Fibroblast of villous mesenchyme (primary cell): Measurements from ENCODE around the gene AHNAK2. TPM values are rescaled to one million over a fixed set of nuclear protein-coding genes. Genes with fewer than 3 reads are reported as not detected.

ENCODE experiments used
- DNase-seq: peaks from one replicate; pipeline ENCODE4 v3.0.0-alpha.2; 2010; ENCODE audit warnings: low read depth
- H3K4me3 ChIP-seq: 2 replicates; pipeline ENCODE4 v1.5.1; 2011; ENCODE audit warnings: low read depth, mild to moderate bottlenecking, low read length
- total RNA-seq: library from RNA; depleted of rRNA; stranded (reverse); fragments of >200 nt; gene quantifications from 2 replicates; pipeline ENCODE4 v1.2.3, GENCODE V29; 2012
- TF ChIP-seq, protein P1 (sequence below): IDR thresholded peaks from 2 replicates; pipeline ENCODE4 v1.5.1; 2012; ENCODE audit warnings: low read depth, mild to moderate bottlenecking, low read length; ENCODE audit not compliant: insufficient read depth

The AHNAK2 gene
- total RNA-seq, 1 donor, result 32.4 TPM

DNA sequence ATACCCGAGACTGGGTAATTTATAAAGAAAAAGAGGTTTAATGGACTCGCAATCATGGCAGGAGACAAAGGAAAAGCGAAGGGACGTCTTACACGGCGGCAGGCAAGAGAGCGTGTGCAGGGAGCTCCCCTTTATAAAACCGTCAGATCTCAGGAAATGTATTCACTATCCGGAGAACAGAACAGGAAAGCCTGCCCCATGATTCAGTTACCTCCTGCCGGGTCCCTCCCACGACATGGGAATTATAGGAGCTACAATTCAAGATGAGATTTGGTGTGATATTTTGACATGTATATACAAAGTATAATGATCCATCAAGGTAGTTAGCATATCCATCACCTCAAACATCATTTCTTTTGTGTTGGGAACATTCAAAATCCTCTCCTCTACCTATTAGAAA, 45.0 kb upstream of the AHNAK2 start:
- TF ChIP-seq, protein P1, sequence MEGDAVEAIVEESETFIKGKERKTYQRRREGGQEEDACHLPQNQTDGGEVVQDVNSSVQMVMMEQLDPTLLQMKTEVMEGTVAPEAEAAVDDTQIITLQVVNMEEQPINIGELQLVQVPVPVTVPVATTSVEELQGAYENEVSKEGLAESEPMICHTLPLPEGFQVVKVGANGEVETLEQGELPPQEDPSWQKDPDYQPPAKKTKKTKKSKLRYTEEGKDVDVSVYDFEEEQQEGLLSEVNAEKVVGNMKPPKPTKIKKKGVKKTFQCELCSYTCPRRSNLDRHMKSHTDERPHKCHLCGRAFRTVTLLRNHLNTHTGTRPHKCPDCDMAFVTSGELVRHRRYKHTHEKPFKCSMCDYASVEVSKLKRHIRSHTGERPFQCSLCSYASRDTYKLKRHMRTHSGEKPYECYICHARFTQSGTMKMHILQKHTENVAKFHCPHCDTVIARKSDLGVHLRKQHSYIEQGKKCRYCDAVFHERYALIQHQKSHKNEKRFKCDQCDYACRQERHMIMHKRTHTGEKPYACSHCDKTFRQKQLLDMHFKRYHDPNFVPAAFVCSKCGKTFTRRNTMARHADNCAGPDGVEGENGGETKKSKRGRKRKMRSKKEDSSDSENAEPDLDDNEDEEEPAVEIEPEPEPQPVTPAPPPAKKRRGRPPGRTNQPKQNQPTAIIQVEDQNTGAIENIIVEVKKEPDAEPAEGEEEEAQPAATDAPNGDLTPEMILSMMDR, result no peak
- DNase-seq, result no peak

DNA sequence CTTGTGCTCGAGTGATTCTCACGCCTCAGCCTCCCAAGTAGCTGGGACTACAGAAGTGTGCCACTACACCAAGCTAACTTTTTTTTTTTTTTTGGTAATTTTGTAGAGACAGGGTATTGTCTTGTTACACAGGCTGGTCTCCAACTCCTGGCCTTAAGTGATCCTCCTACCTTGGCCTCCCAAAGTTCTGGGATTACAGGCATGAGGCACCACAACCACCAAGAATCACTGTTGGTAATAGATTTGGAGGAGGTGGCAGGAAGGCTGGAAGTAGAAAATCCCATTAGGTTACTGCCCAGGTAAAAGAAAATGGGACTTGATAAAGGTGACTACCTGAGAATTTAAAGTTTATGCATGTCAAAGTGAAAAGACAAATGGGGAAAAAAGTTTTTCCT, 44.1 kb upstream of the AHNAK2 start:
- DNase-seq, result no peak
- H3K4me3 ChIP-seq, result peak overlapping the region; percentile 69
- TF ChIP-seq, protein P1, result no peak

More for the DNA sequence above, 45.0 kb upstream of the AHNAK2 start:
- no peak overlapping the region for H3K4me3 ChIP-seq

DNA sequence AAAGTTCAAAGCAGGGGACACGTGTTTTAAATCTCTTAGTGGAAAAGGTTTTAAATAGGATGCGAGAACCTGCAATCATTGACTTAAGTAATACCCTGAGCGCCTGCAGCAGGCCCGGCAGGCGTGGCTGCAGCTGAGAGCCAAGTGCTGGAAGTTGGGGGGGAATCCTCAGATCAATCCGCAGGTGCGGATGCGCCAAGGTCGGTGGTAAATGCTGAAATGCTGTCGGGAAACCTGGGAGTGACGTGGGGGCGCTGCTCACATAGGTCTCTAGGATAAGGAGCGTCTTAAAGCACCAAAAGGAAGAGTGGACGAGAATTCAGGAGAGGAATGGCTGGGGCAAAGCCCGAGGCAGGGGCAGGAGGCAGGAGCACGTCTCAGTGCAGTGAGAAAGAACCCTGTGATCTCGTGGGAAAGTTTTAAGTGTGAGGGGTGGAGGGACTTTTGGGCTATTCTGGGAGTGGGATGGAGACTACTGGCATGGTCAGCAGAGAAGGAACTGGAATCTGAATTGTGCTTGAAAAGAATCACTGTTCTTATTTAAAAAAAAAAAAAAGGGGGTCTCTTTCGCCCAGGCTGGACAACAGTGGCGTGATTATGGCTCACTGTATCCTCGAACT, 43.6 kb upstream of the AHNAK2 start:
- H3K4me3 ChIP-seq, result peak overlapping the region; percentile 69
- TF ChIP-seq, protein P1, result no peak
- peak; percentile 55 for DNase-seq

DNA sequence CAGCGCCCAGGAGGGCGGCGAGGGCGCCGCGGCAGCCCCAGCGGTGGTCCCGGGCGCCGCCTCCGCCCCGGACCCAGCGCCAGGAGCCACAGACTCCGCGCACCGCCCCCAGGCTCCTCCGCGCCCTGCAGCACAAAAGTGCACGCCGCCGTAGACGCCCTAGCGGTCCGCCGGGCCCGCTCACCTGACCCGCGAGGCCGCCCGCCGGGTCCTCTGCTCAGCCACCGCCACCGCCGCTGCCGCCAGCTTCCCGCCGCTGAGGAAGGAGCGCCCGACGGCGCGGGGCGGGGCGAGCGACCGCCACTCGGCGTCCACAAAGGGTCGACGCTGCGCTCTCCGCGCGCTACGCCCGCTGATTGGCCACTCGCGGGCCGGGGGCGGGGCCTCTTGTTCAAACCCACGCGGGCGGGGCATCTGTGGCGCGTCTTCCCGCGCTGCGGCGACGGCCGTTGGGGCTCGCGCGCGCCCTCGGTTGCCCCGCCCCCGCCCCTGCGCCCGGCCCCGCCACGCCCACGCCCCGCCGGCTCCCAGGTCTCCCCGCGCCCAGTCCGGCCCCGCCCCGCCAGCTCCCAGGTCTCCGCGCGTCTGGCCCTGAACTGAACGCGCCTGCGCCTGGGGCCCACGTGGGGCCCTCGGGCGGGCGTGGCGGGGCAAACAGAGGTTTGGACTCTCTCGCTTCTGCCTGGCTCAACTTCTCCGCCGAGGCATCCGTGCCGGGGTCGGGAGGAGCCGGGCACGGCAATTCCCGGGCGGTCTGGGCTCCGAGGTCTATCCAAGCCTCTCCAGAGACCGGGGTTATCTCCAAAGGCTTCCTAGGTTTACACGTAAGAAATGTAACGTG, 42.9 kb upstream of the AHNAK2 start, which contains the start of gene CDCA4:
TSS of gene CDCA4 (minus strand) at position 269 of the 841 bp plus-strand sequence. CDS start 9,154 bp downstream, outside the sequence.
- DNase-seq, result peak; percentile 96
- TF ChIP-seq, protein P1, result no peak
- peak within 1 kb of the TSS; percentile 75 for H3K4me3 ChIP-seq

DNA sequence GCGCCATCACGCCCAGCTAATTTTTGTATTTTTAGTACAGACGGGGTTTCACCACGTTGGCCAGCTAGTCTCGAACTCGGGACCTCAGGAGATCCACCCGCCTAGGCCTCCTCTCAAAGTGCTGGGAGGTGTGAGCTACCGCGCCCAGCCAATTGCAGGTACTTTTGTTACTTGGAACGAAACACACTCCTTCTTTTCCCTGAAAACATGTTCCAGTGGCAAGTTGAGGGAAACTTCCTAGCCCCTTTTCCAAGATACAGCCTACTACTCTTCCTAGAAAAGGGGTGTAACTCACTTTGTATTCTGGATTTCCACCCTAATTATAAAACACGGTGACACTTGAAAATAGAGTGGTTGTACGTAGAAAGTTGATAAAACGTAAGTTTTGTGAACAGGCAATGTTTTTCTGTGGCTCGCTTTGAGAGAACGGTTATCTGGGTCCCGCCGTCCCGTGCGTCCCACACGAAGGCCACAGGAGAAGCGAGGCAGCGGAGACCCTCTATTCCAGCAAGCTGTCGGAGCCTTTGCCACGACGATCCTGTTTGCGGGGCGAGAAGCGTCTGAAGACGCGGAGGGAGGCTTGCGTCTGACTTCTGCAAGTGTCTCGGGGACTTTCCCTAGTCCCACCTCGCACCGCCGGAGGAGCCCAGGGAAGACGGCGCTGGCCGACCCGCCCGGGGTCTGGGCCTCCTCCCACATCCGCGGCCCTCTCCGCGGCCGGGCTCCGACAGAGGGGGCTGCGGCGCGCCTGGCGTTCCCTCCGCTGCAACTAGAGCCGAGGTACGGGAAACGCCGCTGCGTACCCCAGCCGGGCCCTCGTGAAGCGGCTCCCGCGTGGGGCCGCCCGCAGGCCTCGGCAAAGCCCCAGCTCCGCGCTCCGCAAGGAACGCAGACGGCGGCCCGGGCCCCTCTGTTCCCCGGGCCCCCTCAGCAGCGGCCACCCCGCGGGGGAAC, 42.0 kb upstream of the AHNAK2 start:
- H3K4me3 ChIP-seq, result peak overlapping the region; percentile 75
- TF ChIP-seq, protein P1, result no peak
- peak; percentile 53 for DNase-seq

DNA sequence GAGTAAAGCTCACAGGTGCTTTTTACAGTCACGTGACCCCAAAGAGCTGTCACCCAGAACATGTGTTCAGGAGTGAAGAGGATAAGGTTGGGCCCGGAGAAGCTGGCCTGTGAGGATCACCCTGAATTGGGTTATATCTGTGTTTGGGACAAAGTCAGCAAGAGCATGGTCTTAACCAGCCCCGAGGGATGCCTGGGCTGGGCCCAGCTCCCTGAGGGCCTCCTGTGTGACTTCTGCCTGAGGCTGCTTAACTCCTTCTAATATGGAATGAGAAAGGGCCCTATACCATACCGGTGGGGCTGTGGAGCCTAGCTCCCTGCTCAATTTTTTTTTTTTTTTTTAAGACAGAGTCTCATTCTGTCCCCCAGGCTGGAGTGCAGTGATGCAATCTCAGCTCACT, 40.2 kb upstream of the AHNAK2 start:
- TF ChIP-seq, protein P1, result no peak
- H3K4me3 ChIP-seq, result no peak overlapping the region
- no peak for DNase-seq
